Stimulated activated CD8-positive, alpha-beta memory T cell treated with anti-CD3 and anti-CD28 coated beads, Interleukin-7, amount 100 ng/mL, for 4 hours (primary cell): Measurements from ENCODE around the gene SYNJ2.

ENCODE experiments used
- DNase-seq, 2 donors: peaks; one replicate each; pipeline ENCODE4 v3.0.0-alpha.2; 2020; ENCODE audit warnings: low read depth in 2 of 2

The SYNJ2 gene

GRCh38 chr6:157978021-157978783 lies 3.5 kb upstream of the SYNJ2 start:
- DNase-seq: no peak

- no peak for DNase-seq
Measured at GRCh38 chr6:157980288-157981131, 1.2 kb upstream of the SYNJ2 start.

- no peak for DNase-seq
Measured at GRCh38 chr6:157981132-157981394, 600 bp upstream of the SYNJ2 start.

GRCh38 chr6:157982102-157982562 lies 469 bp downstream of the SYNJ2 start:
- DNase-seq: no peak

- DNase-seq: no peak
Measured at GRCh38 chr6:157982563-157983405, 1.1 kb downstream of the SYNJ2 start.

- no peak for DNase-seq
Measured at GRCh38 chr6:157983406-157984119, 1.9 kb downstream of the SYNJ2 start.

- no peak for DNase-seq
Measured at GRCh38 chr6:157984128-157984527, 2.5 kb downstream of the SYNJ2 start.

GRCh38 chr6:157984686-157985225 lies 3.1 kb downstream of the SYNJ2 start:
- no peak for DNase-seq

- no peak for DNase-seq
Measured at GRCh38 chr6:157985378-157986155, 3.9 kb downstream of the SYNJ2 start.

- DNase-seq: no peak
Measured at GRCh38 chr6:157987788-157988699, 6.4 kb downstream of the SYNJ2 start.

GRCh38 chr6:157988700-157989063 lies 7.0 kb downstream of the SYNJ2 start:
- no peak for DNase-seq

- no peak for DNase-seq
Measured at GRCh38 chr6:157989541-157990289, 8.1 kb downstream of the SYNJ2 start.

- peak; percentile 27 to 36 for DNase-seq
Measured at GRCh38 chr6:157990321-157991066, 8.8 kb downstream of the SYNJ2 start.

- no peak for DNase-seq
Measured at GRCh38 chr6:157991067-157991432, 9.4 kb downstream of the SYNJ2 start.

- no peak for DNase-seq
Measured at GRCh38 chr6:157993076-157993475, 11.4 kb downstream of the SYNJ2 start.

- DNase-seq: no peak
Measured at GRCh38 chr6:157994125-157994795, 12.6 kb downstream of the SYNJ2 start.

GRCh38 chr6:157995458-157995857 lies 13.8 kb downstream of the SYNJ2 start:
- DNase-seq: no peak
